GM18517 (cell line): ENCODE results near the gene POU2F2.

Experiments
- ATAC-seq: cut with Tn5 transposase; IDR thresholded peaks from one replicate; pipeline ENCODE4 v1.9.1; 2021; ENCODE audit warnings: mild to moderate bottlenecking, moderate library complexity; ENCODE audit not compliant: unreplicated experiment

Gene POU2F2

DNA sequence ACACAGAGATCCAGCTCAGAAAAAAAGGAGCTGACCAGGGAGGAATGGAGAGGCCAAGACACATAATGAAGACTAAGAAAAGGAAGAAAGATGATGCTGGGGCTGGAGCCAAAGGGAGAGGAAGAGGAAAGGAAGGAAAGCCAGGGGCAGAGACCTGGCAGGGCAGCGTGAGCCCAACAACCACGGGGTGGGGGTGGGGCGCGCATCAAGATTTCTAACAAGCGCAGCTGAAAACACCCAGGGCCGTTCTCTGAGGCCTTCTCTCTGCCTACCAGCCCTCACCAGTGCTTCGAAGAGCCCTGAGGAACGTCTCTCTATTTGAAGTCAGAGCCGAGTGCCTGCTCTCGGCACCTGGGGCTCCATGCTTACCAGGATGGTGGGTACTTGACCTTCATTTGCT is 23.6 kb upstream of the POU2F2 start:
- ATAC-seq, result no peak

DNA sequence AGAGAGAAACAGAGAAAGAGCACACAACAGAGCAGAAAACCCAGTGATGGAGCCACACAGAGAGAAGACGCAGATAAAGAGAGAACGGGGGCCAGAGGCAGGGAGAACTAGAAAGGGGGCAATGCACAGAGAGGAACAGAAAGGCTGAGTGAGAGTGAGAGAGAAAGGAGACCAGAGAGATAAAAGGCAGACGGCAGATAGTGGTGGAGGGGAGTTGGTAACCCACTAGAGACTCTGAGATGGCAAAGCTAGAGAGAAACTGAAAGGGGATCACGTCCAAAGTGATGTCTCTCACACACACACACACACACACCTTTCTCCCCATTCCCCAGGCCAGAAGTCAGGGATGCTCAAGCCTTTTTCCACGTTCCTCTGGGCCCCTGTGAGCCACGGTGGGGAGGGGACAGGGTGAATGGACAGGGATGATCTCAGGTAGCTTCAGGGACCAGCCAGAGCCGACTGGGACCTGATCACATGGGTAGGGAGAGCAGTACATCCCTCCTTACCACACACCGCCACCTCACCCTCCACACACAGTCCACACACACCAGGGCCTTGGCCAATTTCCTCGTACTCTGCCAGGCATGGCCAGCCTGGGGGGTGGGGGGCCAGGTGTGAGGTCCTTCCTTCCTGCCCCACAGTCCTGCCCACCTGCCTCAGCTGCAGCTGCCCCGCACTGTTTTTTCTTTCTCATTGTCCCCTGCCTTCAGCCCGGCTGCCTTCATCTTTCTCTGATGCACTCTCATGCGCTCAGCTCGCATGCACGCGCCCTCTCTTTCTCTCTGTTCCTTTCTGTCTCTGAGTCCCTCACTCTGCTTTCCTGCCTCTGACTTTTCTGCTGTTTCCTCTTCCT is 22.5 kb upstream of the POU2F2 start:
- no peak for ATAC-seq

DNA sequence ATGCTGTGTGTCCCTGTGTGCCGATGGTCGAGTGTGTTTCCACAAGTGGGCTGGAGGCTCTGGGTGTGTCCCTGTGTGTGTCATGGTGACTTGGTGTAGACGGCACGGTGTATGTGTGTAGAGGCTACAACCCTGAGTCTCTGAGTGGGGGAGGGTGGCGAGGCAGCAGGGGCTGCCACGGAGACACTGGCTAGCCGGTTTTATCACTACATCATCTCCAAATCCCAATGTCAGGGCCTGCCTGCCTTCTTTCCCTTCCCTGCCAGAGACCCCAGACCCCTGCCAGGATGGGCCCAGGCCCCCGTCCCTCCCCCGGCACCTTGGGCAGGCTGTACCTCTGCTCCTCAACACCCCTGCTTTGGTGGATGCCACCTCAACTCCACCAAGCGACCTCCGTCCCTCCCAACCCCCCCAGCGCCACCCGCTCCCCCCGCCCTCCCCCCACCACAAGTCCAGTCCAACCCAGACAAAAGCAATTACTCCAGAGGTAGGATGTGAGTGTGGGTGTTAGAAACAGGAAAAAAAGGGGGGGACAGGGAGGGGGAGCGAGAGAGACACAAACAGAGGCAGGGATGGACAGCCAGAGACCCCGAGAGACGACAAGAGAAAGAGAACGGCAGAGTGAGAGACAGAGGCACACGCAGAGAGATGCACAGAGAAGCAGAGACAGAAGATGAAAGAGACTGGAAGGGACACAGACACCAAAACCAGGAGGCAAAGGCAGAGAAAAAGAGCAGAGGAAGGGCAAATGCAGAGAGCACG is 21.6 kb upstream of the POU2F2 start:
- no peak for ATAC-seq

DNA sequence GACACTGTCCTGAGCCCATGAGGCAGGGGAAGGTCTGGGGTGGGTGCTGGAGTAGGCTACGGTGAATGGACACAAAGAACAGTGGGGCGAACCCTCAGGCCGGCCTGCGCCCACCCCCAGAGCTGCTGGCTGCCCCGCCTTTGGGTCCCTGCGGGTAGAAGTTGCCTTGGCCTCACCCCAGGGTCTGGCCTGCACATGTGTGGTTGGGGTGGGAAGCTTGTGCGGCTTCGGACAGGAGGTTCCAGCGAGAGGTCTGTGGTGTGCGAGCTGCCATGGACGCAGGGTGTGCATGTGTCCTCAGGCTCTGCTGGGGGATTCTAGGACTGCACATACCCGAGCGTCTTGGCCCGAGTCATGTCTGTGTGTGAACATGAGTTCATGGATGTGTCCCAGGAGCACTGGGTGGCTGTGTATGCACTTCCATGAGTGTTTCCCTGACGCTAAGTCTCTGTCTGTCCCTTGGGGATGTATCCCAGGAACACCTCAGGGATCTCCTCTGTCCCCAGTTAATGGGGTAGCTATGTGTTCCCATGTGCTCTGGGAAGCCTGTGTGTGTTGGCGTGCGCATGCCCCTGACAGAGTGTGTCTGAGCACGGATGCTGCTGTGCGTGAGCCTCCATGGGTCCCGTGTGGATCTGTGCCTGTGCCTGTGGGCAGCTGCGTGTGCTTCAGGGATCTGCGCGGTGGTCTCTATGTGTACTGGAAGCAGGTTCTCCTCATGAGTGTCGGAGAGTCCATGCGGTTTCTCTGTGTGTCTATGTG is 20.8 kb upstream of the POU2F2 start:
- no peak for ATAC-seq

DNA sequence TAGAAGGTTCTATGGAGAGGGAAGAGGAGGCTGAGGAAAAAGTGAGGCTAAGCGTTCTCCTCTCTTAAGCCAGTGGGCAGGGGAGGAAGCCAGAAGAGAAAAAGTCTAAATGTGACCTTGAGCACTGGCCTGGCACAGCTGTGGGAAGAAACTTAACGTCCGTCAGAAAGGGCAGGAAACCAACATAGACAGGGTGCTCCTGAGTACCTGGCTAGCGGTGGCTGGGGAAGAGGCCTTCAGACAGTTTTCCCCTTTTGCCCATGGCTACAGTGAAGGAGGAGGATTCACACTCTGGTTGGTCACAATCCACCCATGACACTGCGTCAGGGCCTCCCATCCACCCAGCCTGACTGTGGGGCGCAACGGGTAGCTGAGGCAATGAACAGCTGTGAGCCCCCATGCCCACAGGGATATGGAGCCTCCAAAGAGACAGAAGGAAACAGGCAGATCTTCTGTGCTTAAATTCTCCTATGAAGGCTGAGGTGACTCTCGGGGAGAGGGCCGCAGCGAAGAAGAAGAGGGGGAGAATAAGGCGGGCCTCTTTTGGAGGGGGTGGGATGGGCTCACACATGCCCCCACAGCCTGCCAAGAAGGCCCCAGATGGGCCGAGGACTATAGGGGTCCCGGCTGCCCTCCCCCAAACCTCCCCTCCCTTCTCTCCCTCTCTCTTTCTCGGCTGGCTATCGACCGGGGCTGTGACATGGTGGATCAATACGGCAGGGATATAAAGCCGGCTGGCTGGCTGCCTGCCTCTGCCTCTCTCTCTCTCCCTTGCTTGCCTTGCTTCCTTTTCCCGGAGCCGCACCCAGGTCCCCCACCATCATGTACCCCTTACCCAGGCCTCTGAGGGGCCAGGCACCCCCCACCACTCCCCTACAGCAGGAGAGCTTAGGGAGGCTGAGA is 19.8 kb upstream of the POU2F2 start:
- ATAC-seq, result no peak

DNA sequence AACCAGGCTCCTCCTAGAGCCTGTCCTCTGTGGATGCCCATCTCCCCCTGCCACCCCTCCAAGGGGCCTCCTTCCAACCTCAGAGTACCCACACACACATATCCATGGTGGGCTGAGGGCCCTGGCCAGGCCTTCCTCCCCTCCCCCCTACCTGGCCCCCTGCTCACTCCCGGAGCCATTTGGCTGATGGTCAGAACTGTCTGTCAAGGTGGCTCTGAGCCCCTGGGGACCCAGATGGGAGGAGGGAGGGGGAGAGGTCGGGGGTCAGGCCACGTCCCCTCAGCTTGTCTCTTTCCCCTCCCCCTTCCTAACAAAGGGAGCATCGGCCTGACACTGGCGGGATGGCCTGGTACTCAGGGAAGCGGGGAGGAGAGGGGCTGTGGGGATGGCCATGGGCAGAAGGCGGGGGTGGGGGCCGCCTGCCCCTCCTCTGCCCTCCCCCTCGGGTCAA is 18.7 kb upstream of the POU2F2 start:
- no peak for ATAC-seq

DNA sequence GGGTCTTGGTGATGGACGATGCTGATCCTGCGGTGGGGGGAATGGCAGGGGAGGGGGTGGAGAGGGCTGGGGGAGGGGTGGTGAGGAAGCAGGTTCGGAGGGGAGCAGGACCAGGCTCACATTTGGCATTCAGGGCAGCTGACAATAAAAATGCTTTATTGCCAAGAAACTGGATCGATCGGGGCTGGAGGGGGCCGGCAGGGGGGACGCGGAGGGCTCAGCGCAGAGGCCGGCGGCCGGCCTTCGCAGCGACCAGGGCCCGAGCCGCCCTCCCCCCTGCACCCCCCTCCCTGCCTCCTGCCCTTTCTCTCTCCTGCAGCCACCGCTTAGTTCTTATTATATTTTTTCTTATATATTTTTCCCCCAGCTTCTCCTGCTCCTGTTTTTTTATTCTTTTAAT is 18.1 kb upstream of the POU2F2 start:
- ATAC-seq, result no peak

DNA sequence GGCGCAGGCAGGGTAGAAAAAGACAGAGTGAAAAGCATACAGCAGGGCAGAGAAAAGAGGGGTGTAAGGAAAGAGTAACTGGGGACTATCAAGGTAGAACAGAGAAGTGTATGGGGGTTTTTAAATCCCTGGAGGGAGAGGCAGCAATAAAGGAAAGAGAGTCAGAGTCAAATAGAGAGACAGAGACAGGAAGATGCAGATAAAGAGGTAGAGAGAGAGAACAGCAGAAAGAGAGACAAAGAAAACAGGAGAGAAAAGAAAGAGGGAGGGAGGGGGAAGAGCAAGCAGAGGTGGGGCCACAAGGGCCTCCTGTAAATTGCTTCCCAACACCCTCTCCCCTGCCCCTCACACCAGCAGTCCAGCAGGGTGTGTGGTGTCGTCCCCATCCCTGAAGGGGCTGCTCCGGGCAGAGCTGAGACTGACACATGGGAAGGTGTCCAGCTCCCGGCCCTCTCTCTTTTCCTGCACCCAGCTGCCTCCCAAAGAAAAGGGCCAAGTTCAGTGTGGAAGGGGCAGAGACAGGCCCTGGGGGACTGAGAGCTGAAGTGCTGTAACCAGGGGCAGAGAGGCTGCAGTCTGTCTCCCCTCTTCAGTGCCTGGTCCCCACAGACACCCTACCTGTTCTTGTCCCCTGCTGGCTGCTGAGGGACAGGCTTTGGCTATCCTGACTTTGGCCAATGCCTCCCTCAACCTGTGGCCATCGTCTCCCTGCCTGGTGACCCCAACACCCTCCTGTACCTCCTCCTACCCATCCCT is 17.4 kb upstream of the POU2F2 start:
- no peak for ATAC-seq

DNA sequence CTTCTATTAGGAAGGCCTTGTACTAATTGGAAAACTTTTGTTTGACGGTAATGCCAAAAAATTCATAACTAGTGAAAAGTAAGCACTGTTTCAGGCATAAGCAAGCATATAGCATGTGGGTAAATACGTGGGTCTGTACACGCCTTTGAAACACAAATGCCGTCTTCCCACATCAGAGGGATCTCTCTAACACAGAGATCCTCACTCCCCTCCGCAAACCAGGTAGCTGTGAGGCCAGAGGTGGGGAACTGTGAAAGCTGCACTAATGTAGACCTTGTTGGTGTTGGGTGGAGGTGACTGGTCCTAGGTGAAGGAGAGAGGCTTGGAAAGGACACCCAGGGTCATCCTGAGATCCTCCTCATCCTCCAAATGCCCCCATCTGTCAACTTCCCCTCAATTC is 16.0 kb upstream of the POU2F2 start:
- ATAC-seq, result no peak

DNA sequence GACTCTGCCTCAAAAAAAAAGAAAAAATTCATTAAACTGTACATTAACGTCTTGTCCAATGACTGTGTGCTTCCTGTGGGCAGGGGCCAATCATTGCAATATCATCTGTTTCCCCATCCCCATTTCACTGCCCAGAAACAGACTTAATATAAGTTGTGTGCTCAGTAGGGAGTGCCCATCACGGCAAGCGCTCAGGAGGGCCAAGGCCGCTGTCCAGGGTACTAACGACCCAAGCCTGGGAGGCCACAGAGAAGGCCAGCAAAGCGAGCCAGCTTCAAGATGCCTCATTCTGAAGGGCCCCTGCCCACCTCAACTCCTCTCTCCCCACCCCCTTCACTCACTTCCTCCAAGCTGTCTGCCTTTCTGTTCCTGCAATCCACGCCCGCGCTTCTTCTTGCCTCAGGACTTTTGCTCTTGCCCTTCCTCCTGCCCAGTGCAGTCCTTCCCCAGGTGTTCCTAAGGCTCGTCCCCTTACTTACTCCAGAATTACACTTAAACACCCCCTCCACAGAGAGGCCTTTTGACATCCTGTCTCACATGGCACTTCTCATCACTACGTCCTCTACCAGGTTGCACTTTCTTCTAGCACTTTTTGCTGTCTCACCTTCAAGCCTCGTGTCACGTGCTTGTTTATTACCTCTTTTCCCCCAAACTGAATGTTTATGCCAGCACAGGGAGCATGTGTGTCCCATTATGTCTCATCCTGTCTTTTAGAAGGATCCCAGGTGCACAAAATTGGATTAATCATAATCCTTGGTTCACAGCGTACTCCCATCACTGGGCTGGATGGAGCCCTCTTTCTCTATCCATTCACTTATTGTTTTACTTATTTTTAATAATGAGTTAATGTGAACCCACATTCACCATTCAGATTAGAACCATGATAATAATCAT is 11.3 kb upstream of the POU2F2 start:
- ATAC-seq, result no peak

DNA sequence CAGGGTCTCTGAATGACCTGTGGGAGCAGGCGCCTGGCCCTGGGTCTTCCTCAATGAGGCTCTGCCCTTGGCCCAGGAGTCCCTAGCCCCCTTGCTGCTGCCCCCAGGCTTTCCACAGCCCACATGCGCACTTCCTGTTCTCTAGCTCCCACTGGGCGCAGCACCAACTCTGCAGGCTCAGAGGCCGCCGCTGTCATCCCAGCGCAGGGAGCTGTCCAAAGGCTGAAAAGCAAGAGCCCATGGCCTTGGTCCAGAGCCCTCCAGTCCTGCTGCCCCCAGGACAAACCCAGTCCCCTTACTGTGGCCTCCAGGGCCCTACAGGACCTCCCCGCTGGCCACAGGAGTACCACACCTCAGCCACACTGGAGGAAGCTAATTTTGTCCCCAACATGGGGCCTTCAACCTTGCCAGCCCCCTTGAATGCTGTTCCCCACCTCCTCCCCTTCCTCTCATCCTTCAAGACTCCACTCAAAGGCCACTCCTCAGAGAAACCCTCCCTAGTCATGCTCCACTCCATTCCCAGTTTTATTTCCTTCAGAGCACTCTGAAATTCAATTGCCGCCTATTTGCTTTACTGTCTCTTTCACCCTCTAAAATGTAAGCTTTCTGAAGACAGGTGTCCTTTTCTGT is 8.0 kb upstream of the POU2F2 start:
- ATAC-seq, result no peak

DNA sequence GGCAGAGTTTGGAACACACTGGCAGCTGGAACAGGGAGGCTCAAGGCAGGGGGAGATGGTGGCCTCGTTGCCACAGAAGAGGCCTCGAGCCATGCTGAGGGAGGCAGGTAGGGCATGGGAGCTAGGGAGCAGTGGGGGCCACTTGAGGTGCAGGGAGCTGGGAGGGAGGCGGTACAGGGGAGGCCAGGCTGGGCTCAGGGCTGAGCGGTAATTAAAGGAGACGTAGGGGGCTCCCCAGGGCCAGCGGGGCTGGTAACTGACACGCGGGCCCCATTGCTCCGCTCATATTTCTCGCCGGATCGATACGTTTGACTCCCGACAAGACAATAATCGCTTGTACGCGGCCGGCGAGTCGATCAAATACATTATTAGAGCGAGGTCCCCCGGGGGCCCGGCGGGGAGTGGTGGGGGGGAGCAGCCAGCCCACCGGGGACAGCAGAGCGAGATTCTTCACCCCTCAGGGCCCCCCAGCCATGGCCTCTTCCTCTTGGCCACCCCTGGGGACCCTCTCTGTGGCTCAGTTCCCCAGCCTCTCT is 2.4 kb upstream of the POU2F2 start:
- no peak for ATAC-seq

DNA sequence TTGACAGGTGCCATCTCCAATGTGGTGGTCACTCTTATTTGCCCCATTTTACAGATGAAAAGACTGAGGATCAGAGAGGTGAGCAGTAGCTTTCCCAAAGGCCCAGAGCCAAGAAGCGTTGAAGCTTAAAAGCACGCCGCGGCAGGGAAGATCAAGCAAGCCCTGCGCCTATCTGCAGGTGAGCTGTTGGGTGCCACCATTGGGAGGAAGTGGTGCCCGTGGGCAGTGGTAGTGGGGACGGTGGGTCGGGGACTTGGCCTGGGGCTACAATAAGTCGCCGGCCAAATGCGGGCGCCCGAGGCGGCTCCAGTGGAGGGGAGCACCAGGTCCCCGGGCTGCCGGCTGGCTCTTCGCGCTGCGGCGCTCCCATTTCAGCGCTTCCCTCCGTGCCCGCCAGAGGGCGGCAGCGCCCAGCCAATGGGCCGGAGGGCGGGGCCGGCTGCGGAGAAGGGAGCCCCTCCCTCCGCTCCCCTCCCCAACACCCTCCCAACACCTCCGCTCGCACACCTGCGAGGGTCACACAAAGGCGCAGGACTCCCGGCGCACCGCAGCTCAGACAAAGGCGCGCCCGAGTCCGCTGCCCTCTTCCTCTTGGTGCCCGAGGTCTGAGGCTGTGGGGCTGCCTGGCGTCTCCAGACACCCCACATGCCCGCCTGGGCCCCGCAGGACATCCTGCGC is 744 bp upstream of the POU2F2 start:
- no peak for ATAC-seq

DNA sequence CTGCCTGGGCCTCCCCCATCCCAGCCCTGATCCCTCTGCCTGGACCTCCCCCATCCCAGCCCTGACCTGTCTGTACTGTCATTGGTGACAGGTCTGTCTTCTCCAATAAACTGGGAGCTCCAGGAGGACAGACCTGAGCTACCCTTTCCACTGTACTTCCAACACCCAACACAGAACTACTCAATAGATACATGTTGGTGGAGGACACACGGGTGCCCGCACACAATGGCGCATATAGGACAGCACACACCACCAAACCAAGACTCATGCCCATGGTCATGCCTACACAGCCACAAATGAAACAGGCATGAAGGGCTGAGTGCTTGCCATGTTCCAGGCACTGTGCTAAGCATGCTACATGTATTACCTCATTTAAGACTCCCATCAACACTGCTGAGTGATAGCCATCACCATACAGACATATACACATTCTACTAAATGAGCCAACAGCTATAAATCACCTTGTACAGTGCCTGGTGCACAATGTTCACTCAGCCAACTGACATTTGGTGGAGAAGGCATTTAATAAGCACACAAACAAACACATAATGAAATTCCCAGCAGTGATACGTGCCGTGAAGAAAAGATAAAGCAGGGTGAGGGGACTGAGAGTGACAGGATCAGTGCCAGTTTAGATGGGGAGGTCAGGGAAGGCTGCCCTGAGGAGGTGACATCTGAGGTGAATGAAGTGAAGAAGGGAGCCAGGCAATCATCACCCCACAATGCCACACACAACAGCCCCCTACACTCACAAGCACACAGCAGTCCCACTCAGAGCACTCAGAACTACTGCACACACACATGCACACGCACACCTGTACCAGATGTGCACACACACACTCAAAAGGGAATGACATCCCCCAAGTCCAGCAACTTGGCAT is 857 bp downstream of the POU2F2 start:
- no peak for ATAC-seq

DNA sequence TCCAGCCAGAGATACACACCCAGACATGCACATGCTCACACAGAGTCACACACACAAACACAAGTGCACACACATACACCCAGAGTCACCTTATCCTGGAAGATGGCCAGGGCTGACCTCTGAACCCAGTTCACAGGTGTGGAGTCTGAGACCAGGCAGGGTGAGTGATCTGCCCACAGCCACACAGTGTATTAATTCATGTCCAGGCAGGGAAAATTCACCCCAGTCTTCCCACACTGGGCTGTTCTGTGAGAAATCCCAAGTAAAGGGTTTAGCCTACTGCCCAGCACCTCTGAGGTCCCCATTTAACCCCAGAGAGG is 2.0 kb downstream of the POU2F2 start:
- ATAC-seq, result no peak

DNA sequence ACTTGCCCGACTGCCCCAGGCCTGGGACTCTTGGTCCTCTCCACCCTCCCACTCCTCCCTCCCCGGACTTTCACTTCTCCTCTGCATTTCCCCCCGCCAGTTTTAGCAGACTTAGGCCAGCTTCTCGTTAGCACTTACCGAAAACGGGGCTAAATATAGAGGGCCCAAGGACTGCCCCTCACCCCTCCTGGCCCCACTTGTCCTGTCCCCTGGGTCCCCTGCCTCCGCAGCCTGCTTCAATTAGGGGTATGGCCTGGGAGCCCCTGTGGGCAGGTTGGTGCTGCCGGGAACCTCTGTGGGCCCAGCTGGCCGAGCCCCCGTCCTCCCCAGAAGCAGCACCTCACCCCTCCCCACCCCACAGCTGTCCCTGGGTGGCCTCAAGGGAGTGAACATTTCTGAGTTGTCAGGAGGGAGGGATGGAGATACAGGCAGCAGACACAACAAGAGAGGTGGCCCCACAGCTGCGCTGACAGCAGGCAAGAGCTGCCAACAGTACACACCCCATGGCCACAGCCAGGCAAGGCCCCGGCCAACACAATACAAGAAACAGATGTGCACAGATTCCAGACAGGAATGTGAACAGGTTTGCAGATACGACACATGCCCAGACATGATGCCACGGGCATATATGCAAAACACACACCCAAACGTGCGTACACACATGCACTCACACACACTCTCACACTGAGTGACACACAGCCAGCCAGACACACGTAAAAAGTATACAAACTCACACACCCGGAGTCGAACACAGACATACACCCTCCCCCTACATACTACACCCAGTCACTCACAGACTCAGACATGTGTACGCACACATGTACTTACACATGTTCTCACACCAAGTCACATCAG is 2.6 kb downstream of the POU2F2 start:
- peak; percentile 44 for ATAC-seq
